ENCODE data around the gene ARHGAP12. TPM values are rescaled to one million over a fixed set of nuclear protein-coding genes. Genes with fewer than 3 reads are reported as not detected.

ARHGAP12 gene
- total and polyA plus RNA-seq, 2 donors (not counting 3 experiments of a cell fraction or from before 2014, with no cell fraction given), result 5.8 to 19.3 TPM

DNA sequence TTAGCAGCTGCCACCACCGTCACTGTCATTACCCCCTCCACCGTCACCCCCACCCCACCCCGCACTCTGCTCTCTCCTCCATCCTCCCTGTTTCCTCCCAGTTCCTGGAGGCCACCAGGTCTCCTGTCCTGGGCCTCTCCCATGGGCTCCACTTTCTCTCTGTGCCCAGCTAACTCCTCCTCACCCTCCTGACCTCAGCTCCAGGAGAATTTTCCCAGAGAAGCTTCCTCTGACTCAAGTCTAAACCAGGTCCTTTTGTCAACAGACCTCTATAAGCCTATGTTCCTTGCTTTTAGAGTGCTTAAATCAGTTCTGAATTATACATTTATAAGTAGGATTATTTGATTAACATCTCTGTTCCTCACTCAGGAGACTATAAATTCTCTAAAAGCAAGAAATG, 150.0 kb downstream of the ARHGAP12 start:
- no peak for FAIRE-seq

DNA sequence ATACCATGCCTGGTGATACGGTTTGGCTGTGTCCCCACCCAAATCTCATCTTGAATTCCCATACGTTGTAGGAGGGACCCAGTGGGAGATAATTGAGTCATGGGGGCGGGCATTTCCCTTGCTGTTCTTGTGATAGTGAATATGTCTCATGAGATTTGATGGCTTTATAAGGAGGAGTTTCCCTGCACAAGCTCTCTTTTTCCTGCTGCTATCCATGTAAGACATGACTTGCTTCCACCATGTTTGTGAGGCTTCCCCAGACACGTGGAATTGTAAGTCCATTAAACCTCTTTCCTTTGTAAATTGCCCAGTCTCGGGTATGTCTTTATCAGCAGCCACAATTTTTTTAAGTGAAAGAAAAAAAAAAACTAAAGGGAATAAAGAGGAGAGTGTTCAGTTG, 152.5 kb downstream of the ARHGAP12 start:
- intact Hi-C loops (cut with micrococcal nuclease) (no loop called here), dilution Hi-C loops (cut with MboI; ENCODE audit: extremely low pct_ligation_motif_present, low sequenced_read_pairs) (no loop called here)
- POLR2A ChIA-PET, result no interaction called here
- no peak for FAIRE-seq
- no peaks in the 10 kb centered on the region for H3K4me1 ChIP-seq (ENCODE audit: control insufficient read depth, extremely low read depth, insufficient read depth, low read length)
- H3K27ac ChIP-seq (ENCODE audit: insufficient read depth, low read depth, low read length), result no peak overlapping the region
- H3K9me1 ChIP-seq (replicated peaks; ENCODE audit: control insufficient read depth, extremely low read depth, insufficient read depth, low read length), result no peaks in the 10 kb centered on the region
- no peak overlapping the region for H3K4me2 ChIP-seq (ENCODE audit: insufficient read depth, low read length)
- BruUV-seq (replicated peaks), result no TSS peak
- H2AFZ ChIP-seq (ENCODE audit: low read depth, low read length), result no peak overlapping the region
- no peaks in the 10 kb centered on the region for H3K79me2 ChIP-seq (ENCODE audit: control insufficient read depth, insufficient read depth, low read length)
- no peaks in the 10 kb centered on the region for H3K27me3 ChIP-seq (ENCODE audit: control insufficient read depth in 2 of 2, insufficient read depth in 2 of 2, low read length in 2 of 2)
- no peak for DNase-seq (ENCODE audit: low read depth, low spot score)
- H3K4me3 ChIP-seq (replicated peaks in 1 of 3; ENCODE audit: insufficient read depth in 1 of 3, low read depth in 1 of 3, low read length in 3 of 3), result no peak overlapping the region
- H3K9ac ChIP-seq (replicated peaks; ENCODE audit: extremely low read depth, insufficient read depth, low read length), result no peak overlapping the region
- CTCF ChIA-PET, result interaction anchor here (1.8 to 1.9 kb wide), 2 partner anchors 24 to 1089 kb away, joined by 5 to 6 read pairs; no protein-coding TSS in a partner anchor
- no peaks in the 10 kb centered on the region for H3K9me3 ChIP-seq (replicated peaks; ENCODE audit: control insufficient read depth, insufficient read depth, low read length)
- H3K36me3 ChIP-seq (ENCODE audit: control insufficient read depth in 2 of 2, extremely low read depth in 1 of 2, insufficient read depth in 2 of 2, low read length in 2 of 2), result no peaks in the 10 kb centered on the region
- no peaks in the 10 kb centered on the region for H4K20me1 ChIP-seq (replicated peaks; ENCODE audit: control insufficient read depth, extremely low read depth, insufficient read depth, low read length)
- TF ChIP-seq GATA2 (IDR thresholded peaks at IDR 0.05; ENCODE audit: insufficient read depth, insufficient read length, low read depth, low read length), result no peak
- TF ChIP-seq JUN (IDR thresholded peaks at IDR 0.05; ENCODE audit: borderline replicate concordance, insufficient read depth, insufficient read length, low read depth), result no peak
- TF ChIP-seq, protein P1, sequence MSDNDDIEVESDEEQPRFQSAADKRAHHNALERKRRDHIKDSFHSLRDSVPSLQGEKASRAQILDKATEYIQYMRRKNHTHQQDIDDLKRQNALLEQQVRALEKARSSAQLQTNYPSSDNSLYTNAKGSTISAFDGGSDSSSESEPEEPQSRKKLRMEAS (IDR thresholded peaks at IDR 0.05; ENCODE audit: insufficient read depth, insufficient read length), result no peak
- TF ChIP-seq, protein P2, sequence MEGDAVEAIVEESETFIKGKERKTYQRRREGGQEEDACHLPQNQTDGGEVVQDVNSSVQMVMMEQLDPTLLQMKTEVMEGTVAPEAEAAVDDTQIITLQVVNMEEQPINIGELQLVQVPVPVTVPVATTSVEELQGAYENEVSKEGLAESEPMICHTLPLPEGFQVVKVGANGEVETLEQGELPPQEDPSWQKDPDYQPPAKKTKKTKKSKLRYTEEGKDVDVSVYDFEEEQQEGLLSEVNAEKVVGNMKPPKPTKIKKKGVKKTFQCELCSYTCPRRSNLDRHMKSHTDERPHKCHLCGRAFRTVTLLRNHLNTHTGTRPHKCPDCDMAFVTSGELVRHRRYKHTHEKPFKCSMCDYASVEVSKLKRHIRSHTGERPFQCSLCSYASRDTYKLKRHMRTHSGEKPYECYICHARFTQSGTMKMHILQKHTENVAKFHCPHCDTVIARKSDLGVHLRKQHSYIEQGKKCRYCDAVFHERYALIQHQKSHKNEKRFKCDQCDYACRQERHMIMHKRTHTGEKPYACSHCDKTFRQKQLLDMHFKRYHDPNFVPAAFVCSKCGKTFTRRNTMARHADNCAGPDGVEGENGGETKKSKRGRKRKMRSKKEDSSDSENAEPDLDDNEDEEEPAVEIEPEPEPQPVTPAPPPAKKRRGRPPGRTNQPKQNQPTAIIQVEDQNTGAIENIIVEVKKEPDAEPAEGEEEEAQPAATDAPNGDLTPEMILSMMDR (IDR thresholded peaks at IDR 0.05; ENCODE audit: extremely low read depth in 1 of 2, insufficient read depth in 1 of 2, low read depth in 1 of 2, low read length in 2 of 2), result no peak
- TF ChIP-seq EZH2 (IDR thresholded peaks at IDR 0.05; ENCODE audit: borderline replicate concordance, low read depth, low read length, severe bottlenecking), result no peak
- TF ChIP-seq POLR2A (IDR thresholded peaks at IDR 0.05; ENCODE audit: low read depth, low read length), result no peak
- TF ChIP-seq POLR2AphosphoS5 (IDR thresholded peaks at IDR 0.05; ENCODE audit: insufficient read depth, low read depth, low read length), result no peak
- no peak for TF ChIP-seq FOS (IDR thresholded peaks at IDR 0.05; ENCODE audit: borderline replicate concordance, insufficient read depth, low read length)
- no peak for TF ChIP-seq MYC (IDR thresholded peaks at IDR 0.05; ENCODE audit: low read depth, low read length)

More for the DNA sequence above, 150.0 kb downstream of the ARHGAP12 start:
- no peak overlapping the region for H3K9ac ChIP-seq (replicated peaks; ENCODE audit: extremely low read depth, insufficient read depth, low read length)
- TF ChIP-seq FOS (IDR thresholded peaks at IDR 0.05; ENCODE audit: borderline replicate concordance, insufficient read depth, low read length) (no peak), POLR2A (IDR thresholded peaks at IDR 0.05; ENCODE audit: low read depth, low read length) (no peak), EZH2 (IDR thresholded peaks at IDR 0.05; ENCODE audit: borderline replicate concordance, low read depth, low read length, severe bottlenecking) (no peak)
- TF ChIP-seq, protein P2 (IDR thresholded peaks at IDR 0.05; ENCODE audit: extremely low read depth in 1 of 2, insufficient read depth in 1 of 2, low read depth in 1 of 2, low read length in 2 of 2), result no peak
- CTCF ChIA-PET, result interaction anchor here (4.8 kb wide), 1 partner anchor 8 kb away, joined by 21 read pairs; no protein-coding TSS in a partner anchor
- no peak overlapping the region for H2AFZ ChIP-seq (ENCODE audit: low read depth, low read length)
- intact Hi-C loops (cut with micrococcal nuclease), result no loop called here
- no TSS peak for BruUV-seq (replicated peaks)
- H3K27me3 ChIP-seq (ENCODE audit: control insufficient read depth in 2 of 2, insufficient read depth in 2 of 2, low read length in 2 of 2), result no peaks in the 10 kb centered on the region
- H3K9me3 ChIP-seq (replicated peaks; ENCODE audit: control insufficient read depth, insufficient read depth, low read length), result no peaks in the 10 kb centered on the region
- dilution Hi-C loops (cut with MboI; ENCODE audit: extremely low pct_ligation_motif_present, low sequenced_read_pairs), result no loop called here
- no peaks in the 10 kb centered on the region for H3K79me2 ChIP-seq (ENCODE audit: control insufficient read depth, insufficient read depth, low read length)
- DNase-seq (ENCODE audit: low read depth, low spot score), result no peak
- H4K20me1 ChIP-seq (replicated peaks; ENCODE audit: control insufficient read depth, extremely low read depth, insufficient read depth, low read length), result no peaks in the 10 kb centered on the region
- POLR2A ChIA-PET, result interaction anchor here (1.1 kb wide), 1 partner anchor 19 kb away, joined by 3 read pairs; no protein-coding TSS in a partner anchor
- no peak overlapping the region for H3K4me2 ChIP-seq (ENCODE audit: insufficient read depth, low read length)
- H3K9me1 ChIP-seq (replicated peaks; ENCODE audit: control insufficient read depth, extremely low read depth, insufficient read depth, low read length), result no peaks in the 10 kb centered on the region
- no peaks in the 10 kb centered on the region for H3K36me3 ChIP-seq (ENCODE audit: control insufficient read depth in 2 of 2, extremely low read depth in 1 of 2, insufficient read depth in 2 of 2, low read length in 2 of 2)
- no peaks in the 10 kb centered on the region for H3K4me1 ChIP-seq (ENCODE audit: control insufficient read depth, extremely low read depth, insufficient read depth, low read length)
- no peak overlapping the region for H3K27ac ChIP-seq (ENCODE audit: insufficient read depth, low read depth, low read length)
- H3K4me3 ChIP-seq (replicated peaks in 1 of 3; ENCODE audit: insufficient read depth in 1 of 3, low read depth in 1 of 3, low read length in 3 of 3), result no peak overlapping the region

Measured in endothelial cell of umbilical vein (primary cell).